ENCODE data around the gene PEX14.

GRCh38 chr1:10675813-10676212, 201.1 kb downstream of the PEX14 start:
- TF ChIP-seq, protein P1, sequence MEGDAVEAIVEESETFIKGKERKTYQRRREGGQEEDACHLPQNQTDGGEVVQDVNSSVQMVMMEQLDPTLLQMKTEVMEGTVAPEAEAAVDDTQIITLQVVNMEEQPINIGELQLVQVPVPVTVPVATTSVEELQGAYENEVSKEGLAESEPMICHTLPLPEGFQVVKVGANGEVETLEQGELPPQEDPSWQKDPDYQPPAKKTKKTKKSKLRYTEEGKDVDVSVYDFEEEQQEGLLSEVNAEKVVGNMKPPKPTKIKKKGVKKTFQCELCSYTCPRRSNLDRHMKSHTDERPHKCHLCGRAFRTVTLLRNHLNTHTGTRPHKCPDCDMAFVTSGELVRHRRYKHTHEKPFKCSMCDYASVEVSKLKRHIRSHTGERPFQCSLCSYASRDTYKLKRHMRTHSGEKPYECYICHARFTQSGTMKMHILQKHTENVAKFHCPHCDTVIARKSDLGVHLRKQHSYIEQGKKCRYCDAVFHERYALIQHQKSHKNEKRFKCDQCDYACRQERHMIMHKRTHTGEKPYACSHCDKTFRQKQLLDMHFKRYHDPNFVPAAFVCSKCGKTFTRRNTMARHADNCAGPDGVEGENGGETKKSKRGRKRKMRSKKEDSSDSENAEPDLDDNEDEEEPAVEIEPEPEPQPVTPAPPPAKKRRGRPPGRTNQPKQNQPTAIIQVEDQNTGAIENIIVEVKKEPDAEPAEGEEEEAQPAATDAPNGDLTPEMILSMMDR (IDR thresholded peaks at IDR 0.05): no peak
- TF ChIP-seq POLR2A (IDR thresholded peaks at IDR 0.05) (no peak), EP300 (IDR thresholded peaks at IDR 0.05) (no peak), POLR2AphosphoS5 (IDR thresholded peaks at IDR 0.05) (no peak)
